Occipital lobe (tissue), 3 donors: ENCODE data around the gene RNF112. TPM values are rescaled to one million over a fixed set of nuclear protein-coding genes. Genes with fewer than 3 reads are reported as not detected.
"Not testable (repeated sequence)": the region's sequence is repeated elsewhere in the genome, so short reads cannot be mapped to it uniquely, and the experiment has no call there.

Source experiments
- DNase-seq: peaks from one replicate; lab custom pipeline; 2025; lab: John Stamatoyannopoulos, UW
- small RNA-seq: library from RNA; depleted of rRNA; stranded (forward); fragments of <200 nt; gene quantifications from one replicate; pipeline ENCODE3, GENCODE V24; 2014
- total RNA-seq: library from RNA; depleted of rRNA; stranded (reverse); fragments of >200 nt; gene quantifications from one replicate; pipeline ENCODE4 v1.2.3, GENCODE V29; 2014

RNF112 gene
- total RNA-seq, 1 donor from 2014 or later, result 31.4 TPM

GRCh38 chr17:19448341-19449268, 37.6 kb downstream of the RNF112 start:
- peak; percentile 57 for DNase-seq

GRCh38 chr17:19449656-19450055, 38.6 kb downstream of the RNF112 start:
- DNase-seq, result no peak

GRCh38 chr17:19453296-19453695, 42.3 kb downstream of the RNF112 start:
- DNase-seq, result no peak

- DNase-seq, result no peak
Measured at GRCh38 chr17:19454074-19454473, 43.0 kb downstream of the RNF112 start.

- no peak for DNase-seq
Measured at GRCh38 chr17:19456016-19456927, 45.2 kb downstream of the RNF112 start.

- DNase-seq, result no peak
Measured at GRCh38 chr17:19457046-19457445, 46.0 kb downstream of the RNF112 start.

GRCh38 chr17:19457830-19458271, 46.8 kb downstream of the RNF112 start:
- no peak for DNase-seq

GRCh38 chr17:19458481-19458880, 47.4 kb downstream of the RNF112 start:
- DNase-seq, result not testable (repeated sequence)

GRCh38 chr17:19459018-19459655, 48.1 kb downstream of the RNF112 start:
- DNase-seq, result not testable (repeated sequence)

- no peak for DNase-seq
Measured at GRCh38 chr17:19460700-19461099, 49.7 kb downstream of the RNF112 start.

GRCh38 chr17:19461116-19461515, 50.1 kb downstream of the RNF112 start:
- DNase-seq, result peak; percentile 16

GRCh38 chr17:19461681-19462080, 50.6 kb downstream of the RNF112 start:
- no peak for DNase-seq

- DNase-seq, result not testable (repeated sequence)
Measured at GRCh38 chr17:19462456-19463035, 51.5 kb downstream of the RNF112 start.

GRCh38 chr17:19464031-19465026, 53.3 kb downstream of the RNF112 start:
- DNase-seq, result no peak

Small RNA genes within 50 kb of the gene (small RNA-seq; reads per million reads assigned to genes)
- not detected for gene RF00537

Other genes with a start within 250 kb of the RNF112 start
- 53.5 TPM for gene EPN2, start 173.9 kb upstream of the RNF112 start, total RNA-seq
- 13.6 TPM for gene B9D1, start 48.5 kb upstream of the RNF112 start, total RNA-seq
- gene MAPK7, start 32.7 kb upstream of the RNF112 start, total RNA-seq, result 15.3 TPM
- gene MFAP4, start 24.0 kb upstream of the RNF112 start, total RNA-seq, result 0.47 TPM
- gene SLC47A1, start 122.6 kb downstream of the RNF112 start, total RNA-seq, result 3.1 TPM
- 96.1 TPM for gene ALDH3A2, start 237.5 kb downstream of the RNF112 start, total RNA-seq